ENCODE measurements around the gene MMS22L.

MMS22L gene

GRCh38 chr6:97138581-97138980, 144.4 kb downstream of the MMS22L start:
- DNase-seq: no peak

- DNase-seq: no peak
Measured at GRCh38 chr6:97136626-97137358, 146.2 kb downstream of the MMS22L start.

GRCh38 chr6:97133067-97133466, 149.9 kb downstream of the MMS22L start:
- DNase-seq: no peak

GRCh38 chr6:97129106-97129505, 153.9 kb downstream of the MMS22L start:
- no peak for DNase-seq

- DNase-seq: no peak
Measured at GRCh38 chr6:97128507-97128906, 154.5 kb downstream of the MMS22L start.

- DNase-seq: no peak
Measured at GRCh38 chr6:97123652-97124051, 159.4 kb downstream of the MMS22L start.

GRCh38 chr6:97123112-97123511, 159.9 kb downstream of the MMS22L start:
- no peak for DNase-seq

GRCh38 chr6:97120511-97120910, 162.5 kb downstream of the MMS22L start:
- DNase-seq: no peak

- no peak for DNase-seq
Measured at GRCh38 chr6:97114645-97115044, 168.4 kb downstream of the MMS22L start.

- no peak for DNase-seq
Measured at GRCh38 chr6:97113170-97113569, 169.8 kb downstream of the MMS22L start.

GRCh38 chr6:97111243-97111642, 171.8 kb downstream of the MMS22L start:
- no peak for DNase-seq

GRCh38 chr6:97110626-97111025, 172.4 kb downstream of the MMS22L start:
- DNase-seq: no peak

- no peak for DNase-seq
Measured at GRCh38 chr6:97110149-97110548, 172.9 kb downstream of the MMS22L start.

GRCh38 chr6:97109444-97109843, 173.6 kb downstream of the MMS22L start:
- DNase-seq: no peak

GRCh38 chr6:97102145-97102790, 180.7 kb downstream of the MMS22L start:
- no peak for DNase-seq

- no peak for DNase-seq
Measured at GRCh38 chr6:97100696-97101095, 182.3 kb downstream of the MMS22L start.

GRCh38 chr6:97097068-97098047, 185.7 kb downstream of the MMS22L start:
- DNase-seq: peak; percentile 38

- no peak for DNase-seq
Measured at GRCh38 chr6:97095311-97095850, 187.6 kb downstream of the MMS22L start.

- no peak for DNase-seq
Measured at GRCh38 chr6:97094376-97094775, 188.6 kb downstream of the MMS22L start.

- no peak for DNase-seq
Measured at GRCh38 chr6:97092673-97093305, 190.2 kb downstream of the MMS22L start.

All from NCI-H1436 (cell line).